Measurements from ENCODE around the gene PLD2. TPM values are rescaled to one million over a fixed set of nuclear protein-coding genes. Genes with fewer than 3 reads are reported as not detected.
A peak's percentile ranks its signal among the peaks of the same experiment; 100 is the strongest.
"Not testable (repeated sequence)": the region's sequence is repeated elsewhere in the genome, so short reads cannot be mapped to it uniquely, and the experiment has no call there.

Gene PLD2
- total and polyA plus RNA-seq, 3 experiments from 2014 or later: 1.9 to 12.0 (median 10.1) TPM

- peaks cover 22 to 45% (median 30%) of the 10 kb centered on the region in 3 donors for H3K4me1 Mint-ChIP-seq
- Histone ChIP-seq H3K9me3 (ENCODE audit: low read length) (no peaks in the 10 kb centered on the region), H3K27me3 (ENCODE audit: insufficient read depth, low read length, poor library complexity, severe bottlenecking) (no peaks in the 10 kb centered on the region), H3K4me1 (ENCODE audit: insufficient read depth, low read length) (no peaks in the 10 kb centered on the region), H3K27ac (ENCODE audit: low read depth, low read length) (no peak overlapping the region), H3K4me3 (ENCODE audit: low read length) (no peak overlapping the region), H3K36me3 (ENCODE audit: insufficient read depth, low read length) (no peaks in the 10 kb centered on the region)
- no peaks in the 10 kb centered on the region for H3K9me3 Mint-ChIP-seq
- CTCF ChIA-PET: interaction anchor here (1.8 kb wide), 1 partner anchor 71 kb away, joined by 5 read pairs; no protein-coding TSS in a partner anchor
- no peaks in the 10 kb centered on the region for H3K27me3 Mint-ChIP-seq
- peaks cover 0 to 42% (median 6%) of the 10 kb centered on the region in 3 donors for H3K36me3 Mint-ChIP-seq
- no peak for DNase-seq
- POLR2A ChIA-PET: no interaction called here
- H3K4me3 Mint-ChIP-seq: no peak overlapping the region
- no peak overlapping the region for H3K27ac Mint-ChIP-seq
Measured at GRCh38 chr17:4860651-4861050, 53.7 kb downstream of the PLD2 start.

- no peaks in the 10 kb centered on the region for H3K27me3 ChIP-seq (ENCODE audit: insufficient read depth, low read length, poor library complexity, severe bottlenecking)
- no peaks in the 10 kb centered on the region for H3K9me3 ChIP-seq (ENCODE audit: low read length)
- Mint-ChIP-seq H3K27ac (no peak overlapping the region), H3K9me3 (no peaks in the 10 kb centered on the region), H3K27me3 (no peaks in the 10 kb centered on the region), H3K36me3 (peaks cover 0 to 44% (median 6%) of the 10 kb centered on the region in 3 donors), H3K4me1 (peaks cover 22 to 46% (median 30%) of the 10 kb centered on the region in 3 donors), H3K4me3 (no peak overlapping the region)
- CTCF ChIA-PET: interaction anchor here (1.8 kb wide), 1 partner anchor 71 kb away, joined by 5 read pairs; no protein-coding TSS in a partner anchor
- POLR2A ChIA-PET: no interaction called here
- no peaks in the 10 kb centered on the region for H3K36me3 ChIP-seq (ENCODE audit: insufficient read depth, low read length)
- DNase-seq: no peak
- no peak overlapping the region for H3K27ac ChIP-seq (ENCODE audit: low read depth, low read length)
- H3K4me1 ChIP-seq (ENCODE audit: insufficient read depth, low read length): no peaks in the 10 kb centered on the region
- H3K4me3 ChIP-seq (ENCODE audit: low read length): no peak overlapping the region
Measured at GRCh38 chr17:4861052-4861451, 54.1 kb downstream of the PLD2 start.

GRCh38 chr17:4862720-4863119 is 55.8 kb downstream of the PLD2 start:
- Histone ChIP-seq H3K36me3 (ENCODE audit: insufficient read depth, low read length) (no peaks in the 10 kb centered on the region), H3K27ac (ENCODE audit: low read depth, low read length) (no peak overlapping the region), H3K4me3 (ENCODE audit: low read length) (no peak overlapping the region), H3K9me3 (ENCODE audit: low read length) (no peaks in the 10 kb centered on the region), H3K27me3 (ENCODE audit: insufficient read depth, low read length, poor library complexity, severe bottlenecking) (no peaks in the 10 kb centered on the region), H3K4me1 (ENCODE audit: insufficient read depth, low read length) (no peaks in the 10 kb centered on the region)
- POLR2A ChIA-PET: no interaction called here
- no peaks in the 10 kb centered on the region for H3K27me3 Mint-ChIP-seq
- H3K27ac Mint-ChIP-seq: no peak overlapping the region
- H3K4me1 Mint-ChIP-seq: peaks cover 14 to 32% (median 17%) of the 10 kb centered on the region in 3 donors
- H3K36me3 Mint-ChIP-seq: peaks cover 0 to 30% (median 6%) of the 10 kb centered on the region in 3 donors
- DNase-seq: no peak
- no peak overlapping the region for H3K4me3 Mint-ChIP-seq
- no peaks in the 10 kb centered on the region for H3K9me3 Mint-ChIP-seq
- CTCF ChIA-PET: no interaction called here

DNA sequence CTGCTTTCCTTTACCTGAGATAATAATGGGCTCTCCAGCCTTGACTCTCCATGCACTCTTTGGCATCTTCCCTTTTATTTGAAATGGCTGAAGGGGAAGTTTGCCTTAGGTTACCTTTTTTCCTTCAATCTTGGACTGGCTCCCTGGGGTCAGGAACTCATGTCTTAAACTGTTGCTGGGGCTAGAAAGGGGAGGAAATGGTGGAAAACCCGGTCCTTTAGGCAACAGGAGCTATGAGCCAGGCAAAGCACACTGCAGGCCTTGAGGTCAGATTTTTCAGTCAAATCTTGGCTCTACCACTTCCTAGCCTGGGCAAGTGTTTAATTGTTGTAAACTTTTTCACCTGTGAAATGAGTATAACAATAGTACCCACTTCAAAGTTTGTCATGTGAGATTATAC is 56.4 kb downstream of the PLD2 start:
- no peak overlapping the region for H3K27ac ChIP-seq (ENCODE audit: low read depth, low read length)
- no peaks in the 10 kb centered on the region for H3K9me3 ChIP-seq (ENCODE audit: low read length)
- ChIA-PET CTCF (interaction anchor here (1.3 kb wide), 1 partner anchor 74 kb away, joined by 3 read pairs; no protein-coding TSS in a partner anchor), POLR2A (no interaction called here)
- no peaks in the 10 kb centered on the region for H3K9me3 Mint-ChIP-seq
- H3K4me1 ChIP-seq (ENCODE audit: insufficient read depth, low read length): no peaks in the 10 kb centered on the region
- no peak overlapping the region for H3K4me3 ChIP-seq (ENCODE audit: low read length)
- peaks cover 14 to 31% (median 18%) of the 10 kb centered on the region in 3 donors for H3K4me1 Mint-ChIP-seq
- H3K27me3 ChIP-seq (ENCODE audit: insufficient read depth, low read length, poor library complexity, severe bottlenecking): no peaks in the 10 kb centered on the region
- no peaks in the 10 kb centered on the region for H3K36me3 ChIP-seq (ENCODE audit: insufficient read depth, low read length)
- no peaks in the 10 kb centered on the region for H3K27me3 Mint-ChIP-seq
- peaks cover 0 to 31% (median 7%) of the 10 kb centered on the region in 3 donors for H3K36me3 Mint-ChIP-seq
- DNase-seq: no peak
- H3K27ac Mint-ChIP-seq: no peak overlapping the region
- H3K4me3 Mint-ChIP-seq: no peak overlapping the region

- H3K27me3 Mint-ChIP-seq; H3K36me3 ChIP-seq (ENCODE audit: insufficient read depth, low read length); H3K9me3 ChIP-seq (ENCODE audit: low read length); DNase-seq; H3K4me3 ChIP-seq (ENCODE audit: low read length); H3K27ac ChIP-seq (ENCODE audit: low read depth, low read length); H3K27ac Mint-ChIP-seq; H3K9me3 Mint-ChIP-seq; H3K4me3 Mint-ChIP-seq; H3K27me3 ChIP-seq (ENCODE audit: insufficient read depth, low read length, poor library complexity, severe bottlenecking); H3K4me1 ChIP-seq (ENCODE audit: insufficient read depth, low read length): not testable (repeated sequence)
- H3K36me3 Mint-ChIP-seq: peaks cover 0 to 24% (median 2%) of the 10 kb centered on the region in 3 donors
- peaks cover 5 to 23% (median 14%) of the 10 kb centered on the region in 3 donors for H3K4me1 Mint-ChIP-seq
- ChIA-PET CTCF (interaction anchor here (0.9 to 1.1 kb wide), 3 partner anchors 14 to 77 kb away, joined by 3 read pairs; no protein-coding TSS in a partner anchor), POLR2A (interaction anchor here (0.5 to 0.6 kb wide), 2 partner anchors 12 to 72 kb away, joined by 3 read pairs; partner anchors contain the start of genes RNF167 and SLC25A11)
Measured at GRCh38 chr17:4867535-4867934, 60.6 kb downstream of the PLD2 start.

DNA sequence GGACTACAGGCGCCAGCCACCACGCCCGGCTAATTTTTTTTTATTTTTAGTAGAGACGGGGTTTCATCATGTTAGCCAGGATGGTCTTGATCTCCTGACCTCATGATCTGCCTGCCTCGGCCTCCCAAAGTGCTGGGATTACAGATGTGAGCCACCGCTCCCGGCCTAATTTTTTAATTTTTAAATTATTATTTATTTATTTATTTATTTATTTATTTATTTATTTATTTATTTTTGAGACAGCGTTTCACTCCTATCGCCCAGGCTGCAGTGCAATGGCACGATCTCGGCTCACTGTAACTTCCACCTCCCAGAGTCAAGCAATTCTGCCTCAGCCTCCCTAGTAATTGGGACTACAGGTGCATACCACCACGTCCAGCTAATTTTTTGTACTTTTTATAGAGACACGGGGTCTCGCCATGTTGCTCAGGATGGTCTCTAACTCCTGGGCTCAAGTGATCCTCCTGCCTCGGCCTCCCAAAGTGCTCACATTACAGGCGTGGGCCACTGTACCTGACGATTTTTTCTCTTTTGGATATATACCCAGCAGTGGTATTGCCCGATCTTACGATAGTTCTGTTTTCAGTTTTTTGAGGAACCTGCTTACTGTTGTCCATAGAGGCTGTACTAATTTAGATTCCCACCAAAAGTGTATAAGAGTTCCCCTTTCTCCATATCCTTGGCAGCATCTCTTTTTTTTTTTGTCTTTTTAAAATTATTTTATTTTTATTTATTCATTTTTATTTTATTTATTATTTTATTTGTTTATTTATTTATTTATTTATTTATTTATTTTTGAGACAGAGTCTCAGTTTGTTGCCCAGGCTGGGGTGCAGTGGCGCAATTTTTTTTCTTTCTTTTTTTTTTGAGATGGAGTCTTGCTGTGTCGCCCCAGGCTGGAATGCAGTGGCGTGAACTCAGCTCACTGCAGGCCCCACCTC is 62.4 kb downstream of the PLD2 start:
- CTCF ChIA-PET: interaction anchor here (2.6 kb wide), 1 partner anchor 79 kb away, joined by 8 read pairs; no protein-coding TSS in a partner anchor

DNA sequence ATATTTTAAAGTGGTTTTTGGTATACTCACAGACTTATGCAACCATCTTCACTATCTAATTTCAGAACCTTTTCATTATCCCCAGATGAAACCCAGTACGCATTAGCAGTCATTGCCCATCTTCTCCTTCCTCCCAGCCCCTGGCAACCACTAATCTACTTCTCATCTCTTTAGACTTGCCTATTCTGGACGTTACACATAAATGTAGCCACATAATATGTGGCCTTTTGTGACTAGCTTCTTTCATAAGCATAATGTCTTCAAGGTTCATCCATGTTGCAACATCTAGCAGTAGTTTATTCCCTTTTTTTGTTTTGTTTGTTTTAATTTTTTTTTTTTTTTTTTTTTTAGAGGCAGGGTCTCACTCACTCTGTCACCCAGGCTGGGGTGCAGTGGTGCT is 63.9 kb downstream of the PLD2 start:
- DNase-seq: no peak
- POLR2A ChIA-PET: no interaction called here

More for the DNA sequence above, 62.4 kb downstream of the PLD2 start:
- POLR2A ChIA-PET; H3K4me1 ChIP-seq (ENCODE audit: insufficient read depth, low read length); H3K9me3 Mint-ChIP-seq; H3K27ac ChIP-seq (ENCODE audit: low read depth, low read length); H3K27ac Mint-ChIP-seq; DNase-seq; H3K27me3 Mint-ChIP-seq; H3K4me3 ChIP-seq (ENCODE audit: low read length); H3K27me3 ChIP-seq (ENCODE audit: insufficient read depth, low read length, poor library complexity, severe bottlenecking); H3K4me3 Mint-ChIP-seq; H3K36me3 ChIP-seq (ENCODE audit: insufficient read depth, low read length); H3K9me3 ChIP-seq (ENCODE audit: low read length): not testable (repeated sequence)
- Mint-ChIP-seq H3K36me3 (peaks cover 0 to 32% (median 9%) of the 10 kb centered on the region in 3 donors), H3K4me1 (peaks cover 10 to 23% (median 20%) of the 10 kb centered on the region in 3 donors)

GRCh38 chr17:4872786-4873185 is 65.8 kb downstream of the PLD2 start:
- POLR2A ChIA-PET: no interaction called here
- no peaks in the 10 kb centered on the region for H3K9me3 ChIP-seq (ENCODE audit: low read length)
- CTCF ChIA-PET: no interaction called here
- peaks cover 8 to 22% (median 20%) of the 10 kb centered on the region in 3 donors for H3K4me1 Mint-ChIP-seq
- H3K36me3 Mint-ChIP-seq: peaks cover 0 to 44% (median 10%) of the 10 kb centered on the region in 3 donors
- no peaks in the 10 kb centered on the region for H3K9me3 Mint-ChIP-seq
- H3K27me3 ChIP-seq (ENCODE audit: insufficient read depth, low read length, poor library complexity, severe bottlenecking): no peaks in the 10 kb centered on the region
- no peak overlapping the region for H3K27ac ChIP-seq (ENCODE audit: low read depth, low read length)
- no peak for DNase-seq
- no peaks in the 10 kb centered on the region for H3K27me3 Mint-ChIP-seq
- H3K4me3 Mint-ChIP-seq: no peak overlapping the region
- no peak overlapping the region for H3K4me3 ChIP-seq (ENCODE audit: low read length)
- H3K27ac Mint-ChIP-seq: peak overlapping the region in 1 of 8 donors; percentile 75
- H3K4me1 ChIP-seq (ENCODE audit: insufficient read depth, low read length): no peaks in the 10 kb centered on the region
- H3K36me3 ChIP-seq (ENCODE audit: insufficient read depth, low read length): no peaks in the 10 kb centered on the region

More for the DNA sequence above, 63.9 kb downstream of the PLD2 start:
- Histone ChIP-seq H3K36me3 (ENCODE audit: insufficient read depth, low read length) (no peaks in the 10 kb centered on the region), H3K27me3 (ENCODE audit: insufficient read depth, low read length, poor library complexity, severe bottlenecking) (no peaks in the 10 kb centered on the region), H3K4me1 (ENCODE audit: insufficient read depth, low read length) (no peaks in the 10 kb centered on the region), H3K4me3 (ENCODE audit: low read length) (no peak overlapping the region), H3K27ac (ENCODE audit: low read depth, low read length) (no peak overlapping the region), H3K9me3 (ENCODE audit: low read length) (no peaks in the 10 kb centered on the region)
- Mint-ChIP-seq H3K9me3 (no peaks in the 10 kb centered on the region), H3K27ac (no peak overlapping the region), H3K4me3 (no peak overlapping the region), H3K36me3 (peaks cover 0 to 37% (median 10%) of the 10 kb centered on the region in 3 donors), H3K27me3 (no peaks in the 10 kb centered on the region), H3K4me1 (peaks cover 8 to 22% (median 21%) of the 10 kb centered on the region in 3 donors)
- CTCF ChIA-PET: interaction anchor here (0.7 to 2.6 kb wide), 3 partner anchors 45 to 161 kb away, joined by 3 to 8 read pairs (median 3); partner anchors contain the start of gene ARRB2

Measured in CD8-positive, alpha-beta memory T cell (primary cell).